ENCODE results near the gene ARL6IP4.

GRCh38 chr12:122935318-122935717, 45.2 kb upstream of the ARL6IP4 start:
- TF ChIP-seq EP300 (IDR thresholded peaks at IDR 0.05; ENCODE audit: borderline replicate concordance) (no peak), USF1 (IDR thresholded peaks at IDR 0.05) (no peak), MAX (IDR thresholded peaks at IDR 0.05) (no peak), FOXM1 (IDR thresholded peaks at IDR 0.05; ENCODE audit: borderline replicate concordance, low read depth) (no peak), CEBPB (IDR thresholded peaks at IDR 0.05) (no peak), REST (IDR thresholded peaks at IDR 0.05; ENCODE audit: low read depth) (no peak), TAF1 (IDR thresholded peaks at IDR 0.05; ENCODE audit: low read depth) (no peak), NFIC (IDR thresholded peaks at IDR 0.05) (no peak), EGR1 (IDR thresholded peaks at IDR 0.05) (no peak), RAD21 (IDR thresholded peaks at IDR 0.05; ENCODE audit: low read depth) (no peak), YY1 (IDR thresholded peaks at IDR 0.05; ENCODE audit: low read depth) (no peak), CREB1 (IDR thresholded peaks at IDR 0.05; ENCODE audit: low read depth) (no peak), TEAD4 (IDR thresholded peaks at IDR 0.05) (no peak), ZBTB7A (IDR thresholded peaks at IDR 0.05; ENCODE audit: low read depth) (no peak)
